ENCODE measurements around the gene NEURL1B.
"Not testable (repeated sequence)": the region's sequence is repeated elsewhere in the genome, so short reads cannot be mapped to it uniquely, and the experiment has no call there.

The NEURL1B gene

DNA sequence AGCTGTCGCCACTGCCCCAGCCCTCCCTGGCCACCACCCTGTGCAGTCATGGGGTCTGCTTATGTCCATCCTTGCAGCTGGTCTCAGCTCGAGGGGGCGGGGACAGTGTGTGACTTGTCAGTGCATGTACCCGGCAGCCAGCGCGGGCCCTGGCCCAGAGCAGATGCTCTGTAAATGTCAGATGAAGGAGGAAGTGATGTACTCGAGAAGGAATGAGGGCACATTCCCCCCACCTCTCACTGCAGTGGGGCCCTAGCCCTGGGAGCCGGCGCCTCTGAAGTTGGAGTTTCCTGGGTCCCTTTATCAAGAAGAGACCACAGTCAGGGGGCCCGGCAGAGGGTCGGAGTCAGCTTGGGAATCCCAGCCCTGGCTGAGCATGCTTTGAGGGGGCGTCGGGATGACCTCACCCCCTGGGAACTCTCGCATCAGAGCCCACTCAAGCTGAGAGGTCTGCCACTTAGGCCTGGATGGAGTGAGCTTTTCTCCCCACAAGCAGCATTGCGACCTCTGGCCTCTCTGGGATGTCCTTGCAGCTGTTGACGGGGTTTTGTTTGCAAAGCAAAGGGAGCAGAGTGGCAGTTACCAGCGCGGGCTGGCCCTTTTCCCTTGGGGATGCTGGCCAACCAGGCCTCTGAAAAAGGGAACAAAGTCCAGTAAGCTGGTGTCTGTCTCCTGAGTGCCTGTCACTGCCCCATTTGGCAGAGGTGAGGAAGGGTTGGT is 19.0 kb downstream of the NEURL1B start:
- DNase-seq = no peak

DNA sequence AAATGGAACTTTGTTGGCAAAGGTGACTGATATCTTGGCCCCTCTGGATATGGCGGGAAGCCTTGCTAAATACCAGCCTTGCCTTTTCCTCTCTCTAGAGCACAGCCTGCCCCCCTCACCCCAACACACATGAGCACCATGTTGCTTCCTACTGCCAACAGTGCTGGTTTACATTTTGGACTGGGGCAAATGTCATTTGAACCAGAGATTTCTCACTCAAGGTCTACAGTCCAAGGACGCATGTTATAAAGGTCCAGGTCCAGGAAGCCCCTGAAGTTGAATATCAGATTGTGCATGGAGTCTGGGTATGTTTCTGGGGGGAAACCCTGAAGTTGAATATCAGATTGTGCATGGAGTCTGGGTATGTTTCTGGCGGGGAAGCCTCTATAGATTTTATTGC is 19.9 kb downstream of the NEURL1B start:
- no peak for DNase-seq

DNA sequence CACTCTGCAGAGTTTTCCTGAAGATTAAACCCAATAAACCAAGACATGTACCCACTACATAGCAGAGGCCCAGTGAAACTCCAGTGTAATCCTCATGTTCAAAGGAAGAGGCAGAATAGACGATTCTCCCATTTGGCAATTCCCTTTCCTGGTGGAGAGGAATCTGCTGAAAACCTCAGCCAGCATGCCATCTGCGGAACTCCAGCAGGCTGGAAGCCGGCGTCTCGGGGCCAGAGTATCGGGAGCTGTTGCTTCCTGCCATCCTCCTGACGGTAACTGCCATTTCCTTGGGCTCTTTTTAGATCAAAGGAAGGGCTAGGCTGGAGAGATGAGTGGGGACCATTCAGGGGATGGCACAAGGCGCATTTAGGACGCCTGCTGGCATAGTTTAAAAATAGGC is 20.5 kb downstream of the NEURL1B start:
- no peak for DNase-seq

DNA sequence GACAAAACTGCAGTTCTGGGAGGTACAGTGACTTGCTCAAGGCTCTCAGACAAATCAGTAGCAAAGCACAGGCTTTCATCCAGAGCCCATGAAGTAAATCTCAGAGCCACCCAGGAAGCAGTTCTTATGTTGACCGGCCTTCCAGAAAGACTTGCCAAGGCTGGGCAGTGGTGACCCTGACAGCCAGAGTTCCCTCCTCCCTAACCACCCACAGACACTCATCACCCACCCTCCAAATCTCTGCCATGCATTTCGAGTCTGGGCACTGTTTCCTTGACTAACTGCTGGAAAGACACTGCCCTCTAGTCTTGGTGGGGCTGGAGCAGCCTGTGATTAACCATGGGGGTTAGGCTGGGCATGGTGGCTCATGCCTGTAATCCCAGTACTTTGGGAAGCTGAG is 21.5 kb downstream of the NEURL1B start:
- no peak for DNase-seq

DNA sequence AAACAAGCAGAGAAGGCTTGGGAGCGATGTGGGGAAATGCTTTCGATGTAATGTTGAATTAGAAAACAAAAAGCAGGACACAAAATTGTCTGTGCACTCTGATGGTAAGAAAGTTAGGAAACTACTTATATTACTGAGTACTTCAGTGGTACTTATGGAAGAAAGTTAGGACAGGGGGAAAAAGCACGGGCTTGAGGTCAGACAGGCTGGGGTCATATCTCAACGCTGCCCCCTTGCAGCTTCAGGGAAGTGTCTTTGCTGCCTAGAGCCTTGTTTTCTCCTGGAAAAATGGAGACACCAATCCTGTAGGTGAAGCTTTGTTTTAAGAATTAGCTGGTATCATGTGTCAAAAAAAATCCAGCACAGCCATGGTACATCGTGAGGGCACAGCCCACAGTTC is 23.0 kb downstream of the NEURL1B start:
- DNase-seq = no peak

DNA sequence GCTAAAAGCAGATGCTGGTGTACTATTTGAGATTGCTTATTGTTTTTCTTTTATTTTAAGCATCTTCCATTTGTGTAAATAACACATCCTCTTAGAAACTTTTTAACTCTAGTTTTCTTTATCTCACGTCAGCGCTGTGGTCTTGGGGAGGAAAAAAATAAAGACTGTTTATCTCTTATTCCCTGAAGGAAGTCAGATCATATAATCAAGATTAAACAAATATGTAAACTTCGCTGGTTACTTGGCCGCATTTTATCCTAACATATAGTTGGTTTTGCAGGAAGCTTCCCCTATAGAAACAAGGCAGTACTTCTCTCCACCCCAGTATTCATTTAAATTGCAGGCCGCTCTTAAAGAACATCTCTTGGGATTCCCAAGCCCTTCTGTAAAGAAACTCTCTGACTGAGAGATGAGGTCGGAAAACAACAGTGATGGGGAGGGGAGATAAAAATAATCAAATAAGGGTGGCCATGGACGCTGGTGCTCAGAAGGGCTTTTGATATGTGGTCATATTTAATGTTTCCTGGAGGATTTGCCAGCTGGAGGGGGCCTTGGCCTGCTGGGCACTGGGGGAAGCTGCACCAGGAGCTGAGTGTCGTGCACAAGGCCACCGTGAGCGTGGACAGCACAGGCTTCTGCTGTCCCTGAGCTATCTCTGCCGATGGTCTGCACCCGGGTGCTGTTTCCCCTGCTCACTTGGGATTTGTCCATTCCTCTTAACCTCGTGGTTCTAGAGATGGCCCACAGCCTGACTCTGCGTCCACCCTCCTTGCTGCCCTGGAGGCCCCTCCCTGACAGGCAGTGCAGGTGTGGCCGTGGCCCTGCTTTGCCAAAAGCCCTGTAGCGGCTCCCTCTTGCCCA is 23.8 kb downstream of the NEURL1B start:
- DNase-seq = no peak

DNA sequence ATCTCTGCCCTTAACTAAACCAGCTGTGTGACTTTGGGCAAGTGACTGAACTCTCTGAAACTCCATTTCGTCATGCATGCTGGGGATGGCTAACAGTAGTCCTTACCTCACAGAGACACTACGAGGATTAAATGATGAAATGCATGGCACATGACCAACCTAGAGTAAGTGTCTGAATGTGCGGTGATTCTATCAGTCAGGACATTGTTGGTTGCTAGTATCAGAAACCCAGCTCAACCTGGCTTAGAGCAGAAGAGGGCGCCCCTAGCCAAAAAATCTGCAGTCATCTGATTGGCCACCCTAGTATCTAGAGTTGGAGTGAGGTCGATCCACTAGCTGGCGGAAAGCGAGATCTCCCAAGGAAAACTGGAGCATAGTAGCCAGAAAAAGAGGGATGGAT is 25.2 kb downstream of the NEURL1B start:
- DNase-seq = no peak

DNA sequence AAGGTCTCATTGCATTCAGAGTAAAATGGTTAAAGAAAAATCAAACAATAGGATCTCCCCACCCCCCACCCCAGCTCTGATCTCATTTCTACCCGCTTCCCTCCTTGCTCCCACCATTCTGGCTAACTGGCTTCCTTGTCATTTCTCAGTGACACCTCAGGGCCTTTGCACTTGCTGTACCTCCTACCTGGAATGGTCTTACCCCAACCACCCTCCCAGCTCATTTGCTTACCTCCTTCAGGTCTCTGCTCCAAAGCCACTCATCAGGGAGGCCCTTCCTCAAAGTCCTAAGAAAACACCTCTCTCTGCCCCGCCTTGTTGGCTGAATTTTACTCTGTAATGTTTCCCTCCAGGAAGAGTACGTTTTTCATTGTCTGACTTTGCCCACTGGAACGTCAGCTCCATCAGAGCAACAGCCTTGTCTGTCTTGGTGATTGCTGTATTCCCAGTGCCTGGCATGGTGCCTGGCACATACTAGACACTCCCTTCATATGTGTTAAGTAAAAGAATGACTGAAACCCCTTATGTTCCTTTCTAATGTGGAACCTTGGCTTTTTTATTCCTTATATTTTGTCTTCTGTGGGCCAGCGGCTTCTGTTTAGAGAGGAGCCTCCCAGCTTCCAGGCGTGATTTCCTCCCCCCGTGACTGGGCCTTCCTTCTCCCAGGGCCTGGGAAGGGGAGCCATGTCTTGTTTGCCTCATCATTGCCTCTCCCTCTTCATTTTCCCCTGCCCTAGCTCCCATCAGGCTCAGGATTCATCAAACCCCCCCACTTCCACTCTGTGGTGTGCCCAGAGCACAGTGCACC is 26.9 kb downstream of the NEURL1B start:
- DNase-seq = no peak

DNA sequence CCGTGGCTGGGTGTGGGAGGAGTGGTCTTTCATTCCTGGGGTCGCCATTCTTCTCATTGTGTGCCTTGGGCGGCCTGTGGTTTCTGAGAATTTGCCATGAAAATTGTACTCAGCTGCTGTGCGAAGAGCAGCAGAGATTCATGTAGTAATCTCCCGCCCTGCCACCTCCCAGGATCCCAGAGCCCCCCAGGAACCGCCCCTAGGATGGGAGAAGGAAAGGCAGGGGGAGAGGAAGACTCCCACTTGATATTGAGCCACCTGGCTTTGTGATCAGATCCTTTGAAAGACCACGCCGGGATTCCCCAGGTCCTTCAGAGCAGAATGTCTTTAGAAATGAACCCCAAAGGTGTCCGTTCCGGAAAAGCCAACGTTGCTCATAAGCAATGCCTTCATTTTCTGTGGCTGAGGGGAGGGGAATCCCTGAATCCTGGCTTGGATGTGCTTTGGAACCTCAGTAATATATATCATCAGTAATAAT is 27.6 kb downstream of the NEURL1B start:
- DNase-seq = no peak

DNA sequence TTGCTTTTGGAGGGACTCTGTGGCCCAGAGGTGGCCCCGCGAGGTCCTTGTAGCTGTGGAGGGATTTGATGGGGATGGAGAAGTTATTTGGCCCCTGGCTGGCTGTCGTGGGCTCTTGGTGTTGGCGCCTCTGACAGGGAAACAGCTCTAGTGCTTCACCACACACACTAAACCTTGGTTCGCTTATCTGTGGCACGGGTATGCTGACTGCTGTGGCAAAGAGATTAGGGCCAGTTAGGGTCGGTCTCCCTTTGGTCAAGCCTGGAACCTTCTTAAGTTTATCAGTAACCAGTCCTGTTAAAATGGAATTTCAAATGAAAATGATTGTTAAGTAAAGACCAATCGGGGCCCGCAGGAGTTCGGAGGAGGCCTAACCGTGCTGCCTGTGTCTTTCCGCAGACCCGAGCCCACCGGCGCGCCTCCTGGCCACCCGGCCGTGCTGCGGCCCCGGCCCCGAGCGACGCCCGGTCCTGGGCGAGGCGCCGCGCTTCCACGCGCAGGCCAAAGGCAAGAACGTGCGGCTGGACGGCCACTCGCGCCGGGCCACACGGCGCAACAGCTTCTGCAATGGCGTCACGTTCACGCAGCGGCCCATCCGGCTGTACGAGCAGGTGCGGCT is 28.4 kb downstream of the NEURL1B start:
- DNase-seq = no peak

DNA sequence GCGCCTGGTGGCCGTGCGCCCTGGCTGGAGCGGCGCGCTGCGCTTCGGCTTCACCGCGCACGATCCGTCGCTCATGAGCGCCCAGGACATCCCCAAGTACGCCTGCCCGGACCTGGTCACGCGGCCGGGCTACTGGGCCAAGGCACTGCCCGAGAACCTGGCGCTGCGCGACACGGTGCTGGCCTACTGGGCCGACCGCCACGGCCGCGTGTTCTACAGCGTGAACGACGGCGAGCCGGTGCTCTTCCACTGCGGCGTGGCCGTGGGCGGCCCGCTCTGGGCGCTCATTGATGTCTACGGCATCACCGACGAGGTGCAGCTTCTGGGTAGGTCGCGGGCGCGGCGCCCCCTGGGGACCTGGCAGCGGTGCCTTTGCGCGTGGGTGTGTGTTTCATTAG is 28.9 kb downstream of the NEURL1B start:
- no peak for DNase-seq

DNA sequence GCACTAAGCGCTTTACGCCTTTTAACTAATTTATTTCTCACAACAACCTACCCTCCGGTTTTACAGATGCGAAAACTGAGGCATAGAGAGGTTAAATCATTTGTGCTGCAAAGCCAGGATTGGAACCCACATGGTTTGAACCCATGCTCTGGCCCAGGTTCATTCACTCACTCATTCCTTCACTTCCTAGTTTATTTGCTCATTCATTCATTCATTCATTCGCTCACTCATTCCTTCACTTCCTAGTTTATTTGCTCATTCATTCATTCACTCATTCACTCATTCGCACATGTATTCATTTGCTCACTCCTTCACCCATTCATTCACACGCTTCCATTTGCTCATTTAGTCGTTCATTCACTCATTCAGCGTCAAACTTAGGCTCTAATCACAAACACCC is 29.4 kb downstream of the NEURL1B start:
- DNase-seq = no peak

DNA sequence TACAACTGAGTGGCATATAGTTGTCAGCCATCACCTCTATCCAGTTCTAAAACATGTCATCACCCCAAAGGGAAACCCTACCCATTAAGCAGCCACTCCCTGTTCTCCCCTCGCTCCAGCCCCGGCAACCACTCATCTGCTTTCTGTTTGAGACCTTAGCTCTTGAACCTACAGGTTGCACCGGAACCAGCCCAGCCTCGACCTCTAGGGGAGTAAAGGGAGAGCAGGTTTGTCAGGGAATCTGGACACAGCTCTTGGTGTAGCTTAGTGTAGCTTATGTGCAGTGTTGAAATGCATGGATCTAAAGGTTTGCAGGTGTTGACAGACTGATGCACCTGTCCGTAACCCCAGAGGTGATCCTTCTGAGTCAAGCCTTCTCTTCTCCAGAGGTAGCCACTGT is 30.0 kb downstream of the NEURL1B start:
- DNase-seq = no peak

DNA sequence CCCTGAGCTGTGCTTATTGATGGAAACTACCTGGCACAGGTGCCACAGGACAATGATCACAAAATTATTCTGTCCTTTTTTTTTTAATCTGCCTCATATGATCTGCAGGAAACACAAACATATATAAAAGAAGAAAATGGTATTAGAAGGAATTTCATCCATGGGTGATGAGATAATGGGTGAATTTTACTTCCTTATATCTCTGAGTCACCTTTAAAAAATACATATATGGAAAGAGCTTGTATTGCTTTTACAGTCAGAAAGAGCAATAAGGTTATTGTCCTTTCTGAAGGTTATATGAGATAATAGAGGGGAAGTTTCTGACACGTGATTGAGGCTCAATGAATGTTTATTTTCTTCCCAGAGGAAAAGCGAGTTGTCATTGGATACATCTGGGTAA is 31.6 kb downstream of the NEURL1B start:
- no peak for DNase-seq

DNA sequence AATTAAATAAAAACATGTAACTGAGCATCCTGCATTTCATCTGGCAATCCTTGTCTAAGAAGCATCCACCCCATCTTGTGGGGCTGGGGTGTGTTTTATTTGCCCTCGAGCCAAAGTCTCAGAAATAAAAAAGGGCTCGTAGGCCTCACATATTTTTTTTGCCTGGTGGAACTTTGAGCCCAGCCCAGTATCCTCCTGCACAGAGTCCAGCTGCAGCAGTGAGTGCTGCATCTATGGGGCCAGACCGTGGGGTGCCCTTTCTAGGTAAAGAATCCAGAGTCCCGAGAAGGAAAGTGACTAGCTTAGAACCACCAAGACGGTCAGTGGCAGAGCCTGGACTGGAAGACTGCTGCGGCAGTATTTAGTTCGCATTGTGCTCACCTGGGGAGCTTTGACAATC is 33.1 kb downstream of the NEURL1B start:
- DNase-seq = no peak

DNA sequence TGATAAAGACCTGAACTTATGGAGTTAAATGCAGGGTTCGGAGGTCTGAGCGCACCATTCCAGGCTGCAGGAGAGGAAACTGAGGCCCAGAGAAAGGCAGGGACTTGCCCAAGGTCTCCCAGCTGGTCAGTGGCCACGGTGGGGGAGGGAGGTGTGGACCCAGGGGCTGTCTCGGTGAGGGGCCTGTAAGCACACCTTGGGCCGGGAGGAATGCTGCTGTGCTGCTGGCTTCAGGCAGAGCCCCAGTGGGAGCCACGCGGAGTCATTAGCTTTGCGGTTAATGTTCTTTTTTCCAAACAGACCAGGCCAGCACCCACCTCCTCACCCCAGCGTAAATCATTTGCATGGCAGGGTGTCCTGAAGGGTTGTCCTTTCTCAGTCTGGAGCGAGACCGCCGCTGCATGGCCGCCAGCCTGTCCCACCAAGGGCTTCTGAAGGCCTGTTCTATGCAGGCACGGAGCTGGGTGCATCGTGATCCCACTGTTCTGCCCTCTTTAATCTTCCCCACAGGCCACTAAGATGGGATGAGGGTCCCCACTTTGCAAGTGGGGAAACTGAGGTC is 35.9 kb downstream of the NEURL1B start:
- DNase-seq = no peak

DNA sequence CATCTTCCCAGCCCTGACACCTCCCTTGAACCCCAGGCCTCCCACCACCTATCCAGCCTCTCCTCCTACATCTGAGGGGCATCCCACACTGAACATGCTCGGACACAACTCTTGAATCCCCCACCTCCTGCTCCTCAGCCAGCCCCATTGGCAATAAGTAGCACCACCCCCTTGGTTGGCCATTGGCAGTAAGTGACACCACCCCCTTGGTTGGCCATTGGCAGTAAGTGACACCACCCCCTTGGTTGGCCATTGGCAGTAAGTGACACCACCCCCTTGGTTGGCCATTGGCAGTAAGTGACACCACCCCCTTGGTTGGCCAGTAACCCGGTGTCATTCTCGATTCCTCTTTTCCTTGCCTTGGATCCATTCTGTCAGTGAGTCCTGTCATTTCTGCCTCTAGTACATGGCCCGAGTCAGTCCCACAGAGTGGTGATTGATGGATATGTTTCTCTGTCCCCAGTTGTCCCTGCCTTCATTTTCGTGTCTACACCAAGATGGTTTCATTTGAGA is 37.4 kb downstream of the NEURL1B start:
- not testable (repeated sequence) for DNase-seq

DNA sequence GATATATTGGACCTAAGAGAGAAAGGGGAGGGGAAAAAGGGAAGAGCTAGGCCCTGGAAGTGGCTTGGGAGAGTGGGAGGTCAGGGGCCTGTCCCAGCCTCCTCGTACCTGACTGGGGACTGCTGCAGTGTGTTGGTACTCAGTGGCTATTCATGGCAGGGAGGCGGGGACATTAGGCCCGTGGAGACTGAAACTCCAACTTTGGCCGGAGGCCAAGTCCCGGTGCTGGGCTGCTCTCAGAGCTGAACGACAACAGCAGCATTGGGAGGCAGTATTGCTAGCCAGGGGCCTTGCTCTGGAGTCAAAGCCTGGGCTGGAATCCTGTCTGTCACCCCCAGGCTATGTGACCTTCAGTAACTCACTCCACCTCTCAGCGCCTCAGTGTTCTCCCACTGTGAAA is 37.8 kb downstream of the NEURL1B start:
- no peak for DNase-seq

DNA sequence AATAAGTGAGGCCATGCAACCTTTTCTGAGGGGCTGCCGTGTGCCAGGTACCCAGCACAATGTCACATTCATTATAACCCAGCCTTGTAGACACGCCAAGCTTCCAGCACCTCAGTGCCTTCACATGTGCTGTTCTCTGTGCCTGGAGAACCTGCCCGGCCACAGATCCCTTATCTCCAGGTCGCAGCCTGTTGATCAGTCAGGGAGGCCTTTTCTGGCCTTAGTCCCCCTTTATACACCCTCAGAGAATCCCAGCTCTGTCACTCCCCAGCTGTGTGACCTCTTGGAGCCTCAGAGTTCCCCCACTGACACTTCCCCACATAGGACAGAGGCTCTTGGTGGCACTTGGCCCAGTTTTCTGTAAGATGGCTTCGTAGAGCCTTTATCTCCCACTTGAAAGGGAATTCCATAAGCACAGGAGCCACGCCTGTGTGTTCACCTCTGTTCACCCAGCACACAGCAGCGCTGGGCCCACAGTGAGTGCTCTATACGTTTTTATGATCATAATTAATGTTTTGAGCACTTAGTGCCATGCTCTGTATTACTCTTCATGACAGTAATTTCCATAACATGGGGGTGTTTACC is 38.7 kb downstream of the NEURL1B start:
- no peak for DNase-seq

DNA sequence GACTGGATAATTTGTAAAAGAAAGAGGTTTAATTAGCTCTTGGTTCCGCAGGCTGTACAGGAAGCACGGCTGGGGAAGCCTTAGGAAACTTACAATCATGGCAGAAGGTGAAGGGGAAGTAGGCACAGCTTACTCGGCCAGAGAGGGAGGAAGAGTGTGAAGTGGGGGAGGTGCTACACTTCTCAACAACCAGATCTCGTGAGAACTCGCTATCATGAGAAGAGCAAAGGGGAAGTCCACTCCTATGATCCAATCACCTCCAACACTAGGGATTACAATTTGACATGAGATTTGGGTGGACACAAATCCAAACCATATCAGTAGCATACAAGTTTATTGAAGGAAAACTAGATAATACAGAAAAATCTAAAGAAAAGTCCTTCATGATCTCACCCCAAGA is 39.9 kb downstream of the NEURL1B start:
- DNase-seq = no peak

DNA sequence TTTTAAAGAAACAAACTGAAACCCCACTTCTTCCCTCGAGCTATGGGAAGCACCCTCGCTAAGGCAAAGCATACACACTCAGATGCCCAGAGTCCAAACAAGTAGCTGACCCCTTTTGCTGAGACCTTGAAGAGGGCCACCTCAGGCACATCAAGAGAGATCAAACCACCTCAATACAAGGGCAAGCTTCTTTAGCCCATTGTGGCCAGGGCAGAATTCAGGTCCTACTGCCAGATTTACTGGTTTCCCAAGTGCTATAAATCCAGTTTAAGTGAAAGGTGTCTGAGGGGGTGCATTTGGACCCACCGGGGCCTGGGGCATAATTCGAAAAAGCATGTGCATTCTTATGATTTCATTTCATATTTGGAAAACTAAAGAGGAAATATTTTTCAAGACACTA is 40.4 kb downstream of the NEURL1B start:
- no peak for DNase-seq

DNA sequence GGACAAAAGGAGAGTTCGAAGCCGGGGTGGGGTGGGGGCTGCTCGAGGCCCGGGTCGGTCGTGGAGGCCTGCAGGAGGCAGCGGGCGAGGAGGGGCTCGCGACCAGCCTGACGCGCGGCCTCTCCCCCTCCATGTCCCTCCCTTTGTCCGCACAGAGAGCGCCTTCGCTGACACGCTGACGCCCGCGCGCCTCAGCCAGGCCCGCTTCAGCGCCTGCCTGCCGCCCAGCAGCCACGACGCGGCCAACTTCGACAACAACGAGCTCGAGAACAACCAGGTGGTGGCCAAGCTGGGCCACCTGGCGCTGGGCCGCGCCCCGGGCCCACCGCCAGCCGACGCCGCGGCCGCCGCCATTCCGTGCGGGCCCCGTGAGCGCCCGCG is 42.2 kb downstream of the NEURL1B start:
- no peak for DNase-seq

All from activated naive CD4-positive, alpha-beta T cell treated with anti-CD3 and anti-CD28 coated beads, Interleukin-2, amount 50 U/mL, for 16 hours (primary cell).